GM18508 (cell line): ENCODE measurements around the gene POLN.

ENCODE experiments used
- ATAC-seq: cut with Tn5 transposase; IDR thresholded peaks from one replicate; pipeline ENCODE4 v1.9.1; 2021; ENCODE audit warnings: moderate number of reproducible peaks; ENCODE audit not compliant: insufficient read depth, unreplicated experiment

POLN gene

GRCh38 chr4:2241410-2242353 is at the start of gene POLN, which contains the start of gene HAUS3:
Gene POLN, minus strand, starts transcription at chr4:2242121. Its CDS starts 12,890 bp downstream, at chr4:2229231.
Gene HAUS3, minus strand, starts transcription at chr4:2242121. Its CDS starts 1,175 bp downstream, at chr4:2240946.
- peak; percentile 59 for ATAC-seq

- ATAC-seq, result no peak
Measured at GRCh38 chr4:2290974-2291704, 49.2 kb upstream of the POLN start.

GRCh38 chr4:2290488-2290887 is 48.6 kb upstream of the POLN start:
- no peak for ATAC-seq

- no peak for ATAC-seq
Measured at GRCh38 chr4:2289955-2290333, 48.0 kb upstream of the POLN start.

- no peak for ATAC-seq
Measured at GRCh38 chr4:2289311-2289954, 47.5 kb upstream of the POLN start.

- no peak for ATAC-seq
Measured at GRCh38 chr4:2288051-2288541, 46.2 kb upstream of the POLN start.

- ATAC-seq, result no peak
Measured at GRCh38 chr4:2287594-2287915, 45.6 kb upstream of the POLN start.

- no peak for ATAC-seq
Measured at GRCh38 chr4:2286904-2287593, 45.1 kb upstream of the POLN start.

- no peak for ATAC-seq
Measured at GRCh38 chr4:2285613-2286381, 43.9 kb upstream of the POLN start.

- no peak for ATAC-seq
Measured at GRCh38 chr4:2284934-2285612, 43.2 kb upstream of the POLN start.

GRCh38 chr4:2284161-2284933 is 42.4 kb upstream of the POLN start:
- ATAC-seq, result no peak

- no peak for ATAC-seq
Measured at GRCh38 chr4:2283199-2283711, 41.3 kb upstream of the POLN start.

GRCh38 chr4:2281575-2282343 is 39.8 kb upstream of the POLN start:
- ATAC-seq, result no peak

GRCh38 chr4:2280531-2281300 is 38.8 kb upstream of the POLN start:
- no peak for ATAC-seq

- ATAC-seq, result no peak
Measured at GRCh38 chr4:2277956-2278355, 36.0 kb upstream of the POLN start.

GRCh38 chr4:2276581-2277325 is 34.8 kb upstream of the POLN start:
- ATAC-seq, result no peak
